GM19324 (cell line): ENCODE measurements around the gene CMSS1.

Experiments
- ATAC-seq: cut with Tn5 transposase; IDR thresholded peaks from one replicate; pipeline ENCODE4 v1.9.1; 2021; ENCODE audit warnings: mild to moderate bottlenecking, moderate library complexity; ENCODE audit not compliant: unreplicated experiment, low FRiP score

The CMSS1 gene

DNA sequence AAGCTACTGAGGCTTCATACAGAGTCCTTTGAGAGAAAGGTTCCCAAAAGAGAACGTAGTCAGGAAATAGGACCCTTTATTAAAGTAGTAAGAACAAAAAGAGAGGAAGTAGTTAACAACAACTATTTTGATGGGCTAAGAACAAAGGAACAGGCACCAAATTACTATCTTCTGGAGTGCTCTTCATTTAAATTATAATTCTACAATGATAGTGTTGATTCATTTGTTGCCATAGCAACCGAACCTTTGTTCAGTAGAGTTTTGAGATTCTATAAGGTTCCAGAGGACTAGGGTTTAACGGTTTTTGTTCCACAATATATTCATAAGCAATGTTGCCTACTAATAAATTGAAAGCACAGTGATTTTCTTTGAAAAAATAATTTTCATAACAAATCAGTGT, 78.8 kb downstream of the CMSS1 start:
- no peak for ATAC-seq

DNA sequence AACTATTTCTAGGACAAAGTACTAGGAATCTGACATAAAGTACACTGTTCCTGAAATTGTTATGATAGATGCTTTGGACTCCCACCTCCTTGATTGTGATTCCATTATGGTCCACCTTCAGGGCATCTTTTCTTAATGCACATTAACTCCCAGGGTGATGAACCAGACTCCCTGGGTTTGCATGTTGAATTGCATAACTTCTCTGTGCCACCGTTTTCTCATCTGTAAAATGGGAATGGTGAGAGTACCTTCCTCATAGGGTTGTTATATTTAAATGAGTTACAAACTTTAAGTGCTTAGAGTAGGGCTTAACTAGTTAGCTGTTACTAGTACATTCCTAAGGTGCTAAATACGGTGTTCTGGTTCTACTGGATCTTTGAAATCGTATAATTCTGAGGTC, 81.9 kb downstream of the CMSS1 start:
- ATAC-seq: no peak

DNA sequence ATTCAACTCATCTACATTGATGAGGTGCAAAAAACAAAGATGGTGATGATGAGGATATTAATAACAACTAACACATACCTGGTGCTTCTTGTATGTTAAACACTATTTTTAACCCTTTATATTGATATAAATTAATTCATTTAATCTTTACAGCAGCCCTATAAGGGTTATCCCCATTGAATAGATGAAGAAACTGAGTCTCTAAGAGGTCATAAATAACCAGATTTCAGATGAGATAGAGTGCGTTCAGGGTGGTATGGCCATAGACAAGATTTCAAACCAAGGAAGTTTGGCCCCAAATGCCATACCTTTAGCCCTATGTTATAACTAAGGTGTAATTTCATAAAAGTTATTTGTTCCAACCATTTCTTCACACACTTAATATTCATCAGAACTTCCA, 82.6 kb downstream of the CMSS1 start:
- no peak for ATAC-seq

DNA sequence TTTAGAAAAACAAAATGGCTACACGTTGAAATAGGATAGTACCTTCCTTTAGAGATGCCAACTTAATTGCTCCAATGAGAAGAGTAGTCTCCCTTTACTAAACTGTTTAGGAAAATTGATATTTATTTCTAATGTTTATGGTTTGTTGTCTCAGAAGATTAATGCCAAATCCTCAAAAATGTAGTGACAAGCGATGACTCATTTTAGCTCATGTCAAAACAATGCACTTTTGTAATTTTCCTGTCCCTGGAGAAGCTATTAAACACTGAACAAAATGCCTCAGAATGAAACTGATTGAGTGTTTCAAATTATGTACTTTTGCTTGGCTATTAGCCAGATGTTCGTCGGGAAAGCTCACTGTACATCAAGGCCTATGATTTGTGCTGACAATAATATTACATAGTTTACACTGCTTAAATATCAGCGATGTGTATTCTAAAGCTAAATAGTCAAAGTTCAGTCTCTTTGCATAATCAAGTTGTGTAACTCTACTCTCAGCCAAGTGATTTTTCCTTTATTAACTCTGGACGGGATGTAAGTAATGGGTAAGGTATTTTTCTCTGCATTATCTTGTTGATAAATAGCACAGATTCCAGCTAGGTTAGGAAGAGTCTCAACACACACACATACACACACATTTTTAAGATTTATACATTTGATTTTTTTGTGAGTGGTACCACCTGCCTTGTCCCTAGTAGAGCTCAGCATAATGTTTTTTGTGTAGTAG, 83.7 kb downstream of the CMSS1 start:
- ATAC-seq: no peak

DNA sequence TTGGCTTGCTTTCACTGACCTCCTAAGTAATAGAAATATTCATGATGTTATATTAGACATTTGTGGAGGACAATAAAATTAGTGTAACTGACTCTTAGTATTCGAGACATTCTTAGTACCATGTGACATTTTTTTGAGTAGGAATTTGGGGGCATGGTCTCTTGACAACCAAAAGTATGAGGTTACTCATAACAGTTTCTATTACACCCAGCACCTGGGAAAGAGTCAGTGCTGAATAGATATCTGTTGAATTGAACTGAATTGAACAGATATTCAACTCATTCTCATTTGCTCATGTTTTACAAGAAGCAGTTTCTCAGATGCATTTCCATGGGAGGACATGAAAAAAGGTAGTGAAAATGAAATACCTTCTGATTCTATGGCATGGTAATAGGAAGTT, 84.4 kb downstream of the CMSS1 start:
- no peak for ATAC-seq

DNA sequence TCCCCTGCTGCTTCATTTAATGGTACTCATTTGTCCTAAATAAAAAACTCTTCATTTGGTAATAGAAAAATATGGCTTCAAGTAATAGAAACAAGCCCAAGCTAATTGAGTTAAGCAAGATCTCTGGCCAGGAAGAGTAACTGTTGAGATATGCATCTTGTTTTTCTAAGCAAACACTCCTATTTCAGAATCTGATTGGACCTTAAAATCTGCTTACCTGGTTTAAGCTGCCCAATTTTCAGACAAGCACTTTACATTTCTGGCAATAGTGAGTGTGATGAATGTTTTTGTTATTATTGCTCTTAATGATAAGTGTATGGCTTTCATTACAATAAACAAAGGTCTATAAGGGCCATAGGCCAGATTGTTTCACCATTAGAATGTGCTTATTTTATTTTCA, 86.2 kb downstream of the CMSS1 start:
- ATAC-seq: no peak

DNA sequence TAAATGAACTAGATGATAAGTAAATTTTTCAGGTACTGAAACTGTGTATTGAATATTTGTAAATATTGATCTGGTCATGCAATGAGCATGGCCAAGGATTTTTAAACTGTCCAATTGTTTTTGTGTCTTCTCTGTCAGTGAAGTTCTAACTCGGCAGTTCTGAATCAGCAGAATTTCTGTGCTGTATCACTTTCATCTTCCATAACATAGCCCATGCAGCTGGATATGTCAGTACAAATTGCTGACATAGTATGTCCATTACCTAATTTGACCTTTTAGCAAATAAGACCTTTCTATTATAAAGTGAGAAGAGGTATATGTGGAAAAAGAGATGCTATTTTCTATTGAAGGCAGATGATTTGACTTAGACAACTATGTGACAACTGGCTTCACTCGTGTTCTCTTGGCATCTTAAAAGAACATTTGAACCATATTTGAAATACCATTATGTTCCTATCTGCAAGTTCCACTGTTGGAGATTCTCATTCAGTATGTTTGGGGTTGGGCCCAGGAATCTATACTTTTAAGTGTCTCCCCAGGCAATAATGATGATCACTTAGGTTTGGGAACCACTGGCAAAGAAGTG, 90.4 kb downstream of the CMSS1 start:
- no peak for ATAC-seq

DNA sequence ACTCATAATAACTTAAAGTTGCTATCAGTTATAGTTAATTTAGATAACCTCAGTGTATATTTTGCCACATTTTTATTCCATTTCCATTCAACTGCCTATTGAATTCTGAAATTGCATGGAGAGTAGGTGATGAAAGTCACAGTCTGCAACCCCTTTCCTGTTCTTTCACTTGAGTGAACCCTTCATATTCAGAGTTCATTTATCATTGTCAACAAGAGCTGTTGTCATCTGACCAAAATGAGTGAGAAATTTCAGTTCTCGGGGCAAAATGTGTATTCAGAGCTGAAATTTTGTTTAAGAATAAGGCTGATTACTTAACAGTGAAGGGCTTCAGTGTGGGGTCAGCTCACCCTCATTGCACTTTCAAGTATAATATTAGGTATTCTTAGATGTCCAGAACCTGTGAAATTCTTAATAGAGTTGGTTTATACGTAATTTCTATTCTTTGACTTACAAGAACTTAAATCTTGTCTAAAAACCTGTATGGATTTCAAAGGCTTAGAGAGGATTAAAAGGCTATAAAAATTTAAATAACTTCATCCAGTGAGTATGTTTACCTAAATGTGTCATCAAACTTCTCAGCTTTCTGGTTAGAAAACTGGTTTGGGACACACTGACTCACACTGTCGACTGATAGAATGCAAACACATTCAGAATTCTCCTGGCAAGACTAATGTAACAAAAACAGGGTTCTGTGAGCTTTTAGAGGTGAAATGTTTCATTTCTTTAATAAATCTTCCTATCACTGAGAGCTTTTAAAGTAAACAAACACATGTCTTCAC, 92.2 kb downstream of the CMSS1 start:
- no peak for ATAC-seq

DNA sequence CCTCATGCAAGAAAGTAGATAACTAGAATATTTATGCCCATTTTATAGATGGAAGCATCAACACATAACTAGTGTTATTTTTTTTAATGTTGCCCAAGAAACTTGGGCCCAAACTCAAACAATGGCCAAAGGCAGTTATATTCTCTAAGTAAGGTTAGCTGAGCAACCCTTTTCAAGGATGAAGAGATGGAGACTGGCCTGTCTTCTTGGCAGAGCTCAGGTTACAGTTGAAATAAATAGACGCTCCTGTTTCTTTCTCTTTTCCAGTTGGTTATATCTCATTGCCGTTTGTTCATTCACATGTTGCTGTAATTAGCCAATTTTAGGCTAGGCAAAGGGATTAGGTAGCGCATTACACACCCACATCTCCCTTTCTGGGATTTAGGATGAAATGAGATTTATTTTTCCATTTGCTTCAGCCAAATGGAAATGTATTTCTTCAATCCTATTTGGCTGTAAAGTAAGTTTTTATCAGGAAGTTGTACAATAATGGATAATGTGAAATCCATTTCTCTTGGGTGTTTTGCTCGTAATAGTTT, 93.2 kb downstream of the CMSS1 start:
- ATAC-seq: no peak

DNA sequence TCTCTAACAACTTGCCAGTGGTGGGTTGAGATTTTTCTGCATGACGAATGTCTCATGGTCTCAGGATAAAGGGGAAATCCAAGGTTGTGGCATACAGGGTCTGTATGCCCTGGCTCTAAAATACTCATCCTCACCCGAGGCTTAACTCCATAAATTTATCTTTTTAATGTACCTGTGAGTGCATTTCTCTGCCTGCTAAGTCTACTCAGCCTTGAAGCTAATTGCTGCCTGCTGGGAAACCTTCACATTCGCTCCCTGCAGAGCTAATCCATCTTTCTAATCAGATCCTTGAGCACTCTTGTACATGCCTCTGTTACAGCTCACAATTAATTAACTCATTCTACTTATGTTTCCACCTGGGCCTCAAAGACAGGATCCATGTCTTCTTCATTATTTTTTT, 93.8 kb downstream of the CMSS1 start:
- no peak for ATAC-seq

DNA sequence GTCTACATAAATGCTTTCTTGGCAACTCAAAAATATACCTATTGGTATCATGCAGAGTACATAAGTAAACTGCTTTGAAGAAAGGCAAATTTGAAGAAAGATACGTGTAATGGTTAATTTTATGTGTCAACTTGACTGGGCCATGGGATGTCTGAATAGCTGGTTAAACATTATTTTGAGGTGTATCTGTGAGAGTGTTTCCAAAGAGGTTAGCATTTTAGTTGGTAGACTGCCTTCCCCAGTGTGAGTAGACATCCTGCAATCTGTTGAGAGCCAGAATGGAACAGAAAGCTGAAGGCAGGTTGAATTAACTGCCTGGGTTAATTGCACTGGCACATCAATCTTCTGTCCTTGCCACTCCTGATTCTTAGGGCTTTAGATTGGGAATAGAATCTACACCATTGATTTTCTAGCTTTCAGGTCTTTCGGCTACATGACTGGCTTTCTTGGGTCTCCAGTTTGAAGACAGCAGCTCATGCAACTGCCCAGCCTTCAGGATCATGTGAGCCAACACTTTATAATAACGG, 98.3 kb downstream of the CMSS1 start:
- no peak for ATAC-seq

DNA sequence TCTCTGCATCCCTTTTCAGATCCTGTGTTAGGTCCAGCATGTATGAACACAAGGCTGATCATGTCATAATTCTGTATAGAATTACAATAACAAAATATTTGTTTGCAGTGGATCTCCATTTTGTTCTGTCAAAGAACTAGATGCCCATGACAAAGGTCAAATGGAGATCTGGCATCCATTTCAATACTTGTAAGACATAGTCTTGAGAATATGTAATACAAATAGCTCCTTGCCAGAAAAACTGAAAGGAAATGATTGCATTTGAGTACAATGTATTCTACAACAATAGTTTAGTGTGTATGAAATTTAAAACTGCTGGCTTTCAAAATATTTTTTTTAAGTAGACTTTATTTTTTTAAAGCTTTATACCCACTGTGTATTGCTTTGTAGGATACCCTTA, 101.1 kb downstream of the CMSS1 start:
- ATAC-seq: no peak

DNA sequence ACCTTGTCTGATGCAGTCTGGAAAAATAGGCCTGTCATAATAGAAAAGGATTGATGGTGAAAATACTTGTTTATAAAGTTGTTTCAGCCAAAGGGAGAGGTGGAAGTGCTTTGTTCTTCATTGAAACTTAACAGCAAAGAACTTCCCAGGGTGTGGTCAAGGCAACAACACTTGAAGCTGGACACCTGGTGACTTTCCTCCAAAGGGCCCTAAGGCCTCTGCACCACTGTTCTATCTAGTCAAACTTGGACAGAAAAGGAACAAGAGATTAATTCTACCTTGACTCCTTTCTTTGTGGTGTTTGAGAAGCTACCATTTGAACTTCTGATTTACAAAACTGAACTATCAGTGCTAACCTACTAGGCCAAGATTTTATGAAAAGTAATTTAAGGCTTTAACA, 102.0 kb downstream of the CMSS1 start:
- ATAC-seq: no peak

DNA sequence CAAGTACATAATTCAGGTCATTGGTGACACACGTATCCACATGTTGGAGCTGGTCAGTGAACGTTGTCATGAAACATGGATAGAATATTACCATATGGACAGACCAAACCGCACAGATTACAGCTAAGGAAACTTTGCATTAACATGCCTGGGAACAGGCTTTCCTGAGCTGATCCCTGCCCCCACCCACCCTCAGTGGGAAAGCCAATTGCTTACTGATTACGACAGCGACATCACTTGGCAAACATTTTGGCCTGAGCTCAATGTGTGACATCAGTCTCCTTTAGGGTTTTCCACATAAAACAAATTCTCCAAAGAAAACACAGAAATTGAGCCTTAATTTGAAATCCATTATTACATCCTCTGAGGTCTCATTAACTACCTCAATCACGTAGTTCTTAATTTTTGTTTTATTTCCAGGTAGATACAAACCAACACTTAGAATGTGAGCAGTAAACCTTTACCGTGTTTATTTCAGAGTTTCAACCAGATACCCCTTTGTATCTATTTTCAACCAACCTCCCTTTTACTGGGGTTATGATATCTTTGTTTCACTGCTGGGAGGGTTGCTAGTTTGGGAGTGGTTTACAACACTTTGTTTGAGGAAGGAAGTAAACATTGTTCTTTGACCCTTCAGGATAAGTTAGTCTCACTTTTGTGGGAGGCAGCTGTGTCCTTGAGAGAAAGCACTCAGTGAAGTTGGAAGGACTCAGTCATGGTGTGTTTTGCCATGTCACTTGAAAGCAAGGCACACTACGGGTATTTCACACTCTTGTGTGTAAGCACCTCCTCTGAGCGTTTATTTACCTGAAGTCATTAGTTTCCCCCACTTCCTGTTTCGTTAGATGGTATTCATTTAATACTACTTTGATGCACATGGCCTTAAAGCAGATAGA, 103.1 kb downstream of the CMSS1 start:
- no peak for ATAC-seq

DNA sequence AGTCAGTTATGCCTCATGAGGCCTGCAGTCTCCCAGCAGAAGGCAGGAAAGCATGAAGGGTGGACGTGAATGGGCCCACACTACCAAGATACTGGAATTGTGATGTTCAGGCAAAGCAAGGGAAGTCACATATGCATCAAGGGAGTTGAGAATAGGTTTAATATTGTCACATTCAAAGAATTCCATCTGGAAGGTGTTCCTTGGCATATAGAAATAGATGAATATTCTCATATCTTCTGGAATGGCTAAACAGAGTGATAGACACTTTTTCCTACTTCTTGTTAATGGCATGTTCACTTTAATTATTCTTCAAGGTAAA, 103.7 kb downstream of the CMSS1 start:
- ATAC-seq: no peak

DNA sequence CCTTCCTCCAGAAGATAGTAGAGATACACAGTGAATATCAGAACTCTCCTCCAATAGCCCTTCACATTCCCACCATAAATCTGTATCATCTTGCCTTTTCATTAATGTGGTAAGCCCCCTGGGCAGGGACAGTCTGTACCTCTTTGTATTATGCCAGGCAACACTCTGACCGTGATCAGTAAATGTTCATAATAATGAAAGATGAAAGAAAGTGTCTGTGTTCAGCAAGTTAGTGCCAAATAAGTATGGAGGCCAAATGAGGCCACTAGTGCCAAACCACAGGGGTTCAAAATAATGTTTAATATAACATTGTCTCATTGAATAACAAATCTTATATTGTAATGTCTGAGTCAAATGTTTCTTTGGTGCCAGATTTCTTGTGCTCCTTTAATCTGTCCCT, 104.3 kb downstream of the CMSS1 start:
- no peak for ATAC-seq

DNA sequence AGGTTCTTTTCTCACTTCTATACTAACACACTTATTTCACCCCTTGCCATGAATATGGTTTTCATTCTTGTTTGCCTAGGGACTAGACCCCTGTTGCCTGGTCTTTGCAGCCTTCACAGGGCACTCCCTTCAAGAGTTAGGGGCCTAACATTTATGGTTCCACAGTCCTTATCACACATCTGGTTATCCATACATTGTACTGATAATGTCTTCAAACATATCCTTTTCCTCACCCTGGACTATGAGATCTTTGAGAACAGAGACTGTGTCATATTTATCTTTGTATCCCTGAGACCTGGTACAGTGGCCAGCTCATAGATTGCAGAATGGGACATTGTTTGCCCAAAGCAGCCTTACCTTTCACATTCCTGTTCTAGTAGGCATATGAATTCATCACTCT, 106.2 kb downstream of the CMSS1 start:
- no peak for ATAC-seq

DNA sequence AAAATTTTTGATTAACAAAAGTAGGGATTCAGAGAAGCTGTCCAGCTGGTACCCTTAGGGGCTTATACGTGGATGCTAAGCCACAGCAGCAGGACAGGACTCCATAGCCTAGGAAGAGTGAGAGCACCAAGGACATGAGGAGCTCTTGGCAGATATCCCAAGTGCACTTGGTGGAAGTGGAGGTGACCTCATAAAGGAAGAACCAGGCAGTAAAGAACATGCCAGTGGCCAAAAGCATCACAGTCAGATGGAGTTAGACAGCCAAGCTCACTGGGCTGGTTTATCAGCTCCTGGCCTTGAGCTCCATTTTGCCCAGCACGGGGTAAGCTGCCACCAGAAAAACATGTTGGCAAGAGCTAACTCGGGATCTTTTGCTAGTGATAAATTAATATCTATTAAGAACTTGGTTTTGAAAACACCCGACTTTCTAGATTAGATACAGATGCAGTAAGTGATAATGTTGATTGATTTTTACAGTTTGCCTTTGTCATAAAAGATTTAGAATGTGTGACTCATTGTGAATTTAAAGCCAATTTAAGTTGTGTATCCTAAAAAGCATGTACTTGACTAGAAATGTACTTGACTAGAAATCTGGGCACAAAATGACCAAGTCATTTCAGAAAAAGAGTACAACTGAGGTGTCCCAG, 108.0 kb downstream of the CMSS1 start:
- ATAC-seq: no peak

DNA sequence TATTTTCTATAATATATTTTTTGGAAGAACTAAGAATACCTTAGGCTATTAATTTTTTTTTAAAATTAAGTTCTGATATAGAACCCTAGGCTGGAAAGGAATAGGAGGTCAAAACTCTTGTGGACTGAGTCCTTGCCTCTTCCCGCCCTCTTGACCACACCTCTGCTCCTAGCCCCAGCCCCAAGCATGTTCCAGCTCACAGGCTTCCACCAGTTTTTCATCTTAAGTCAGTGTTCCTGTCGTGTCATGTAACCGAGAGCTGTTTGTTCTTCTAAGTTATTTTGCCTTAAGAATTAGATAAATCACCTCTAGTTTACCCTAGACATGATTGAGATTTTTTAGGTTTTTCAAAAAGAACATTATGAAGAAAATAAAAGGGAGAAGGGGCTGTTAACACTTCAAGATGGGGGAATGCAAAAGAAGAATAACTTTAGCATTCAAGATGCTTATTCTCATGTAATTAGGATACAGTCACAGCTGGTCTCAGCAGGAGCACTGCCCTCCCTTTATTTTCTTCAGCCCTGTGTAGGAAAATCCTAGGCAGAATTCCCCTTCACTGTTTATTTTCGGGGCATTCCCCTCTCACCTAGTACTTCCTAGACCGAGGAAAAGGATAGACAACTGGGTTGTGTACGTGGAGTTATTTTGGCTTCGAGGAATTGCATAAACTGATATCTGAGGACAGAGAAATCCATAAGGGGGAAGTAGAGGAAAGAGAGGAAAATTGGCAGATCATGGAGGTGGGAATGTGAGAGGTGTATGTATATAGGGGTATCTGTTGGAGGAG, 110.2 kb downstream of the CMSS1 start:
- no peak for ATAC-seq
